ENCODE data around the gene LIPA.

The LIPA gene

GRCh38 chr10:89203237-89203636 lies 48.3 kb downstream of the LIPA start (continued):
- TF ChIP-seq ARNTL (CRISPR knock-in tag; IDR thresholded peaks at IDR 0.05; ENCODE audit: borderline replicate concordance, low read depth): no peak
- no peak for TF ChIP-seq SNAI2 (CRISPR knock-in tag; IDR thresholded peaks at IDR 0.05)
- TF ChIP-seq, protein P1, sequence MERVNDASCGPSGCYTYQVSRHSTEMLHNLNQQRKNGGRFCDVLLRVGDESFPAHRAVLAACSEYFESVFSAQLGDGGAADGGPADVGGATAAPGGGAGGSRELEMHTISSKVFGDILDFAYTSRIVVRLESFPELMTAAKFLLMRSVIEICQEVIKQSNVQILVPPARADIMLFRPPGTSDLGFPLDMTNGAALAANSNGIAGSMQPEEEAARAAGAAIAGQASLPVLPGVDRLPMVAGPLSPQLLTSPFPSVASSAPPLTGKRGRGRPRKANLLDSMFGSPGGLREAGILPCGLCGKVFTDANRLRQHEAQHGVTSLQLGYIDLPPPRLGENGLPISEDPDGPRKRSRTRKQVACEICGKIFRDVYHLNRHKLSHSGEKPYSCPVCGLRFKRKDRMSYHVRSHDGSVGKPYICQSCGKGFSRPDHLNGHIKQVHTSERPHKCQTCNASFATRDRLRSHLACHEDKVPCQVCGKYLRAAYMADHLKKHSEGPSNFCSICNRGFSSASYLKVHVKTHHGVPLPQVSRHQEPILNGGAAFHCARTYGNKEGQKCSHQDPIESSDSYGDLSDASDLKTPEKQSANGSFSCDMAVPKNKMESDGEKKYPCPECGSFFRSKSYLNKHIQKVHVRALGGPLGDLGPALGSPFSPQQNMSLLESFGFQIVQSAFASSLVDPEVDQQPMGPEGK (CRISPR knock-in tag; IDR thresholded peaks at IDR 0.05; ENCODE audit: borderline replicate concordance): no peak
- TF ChIP-seq, protein P2, sequence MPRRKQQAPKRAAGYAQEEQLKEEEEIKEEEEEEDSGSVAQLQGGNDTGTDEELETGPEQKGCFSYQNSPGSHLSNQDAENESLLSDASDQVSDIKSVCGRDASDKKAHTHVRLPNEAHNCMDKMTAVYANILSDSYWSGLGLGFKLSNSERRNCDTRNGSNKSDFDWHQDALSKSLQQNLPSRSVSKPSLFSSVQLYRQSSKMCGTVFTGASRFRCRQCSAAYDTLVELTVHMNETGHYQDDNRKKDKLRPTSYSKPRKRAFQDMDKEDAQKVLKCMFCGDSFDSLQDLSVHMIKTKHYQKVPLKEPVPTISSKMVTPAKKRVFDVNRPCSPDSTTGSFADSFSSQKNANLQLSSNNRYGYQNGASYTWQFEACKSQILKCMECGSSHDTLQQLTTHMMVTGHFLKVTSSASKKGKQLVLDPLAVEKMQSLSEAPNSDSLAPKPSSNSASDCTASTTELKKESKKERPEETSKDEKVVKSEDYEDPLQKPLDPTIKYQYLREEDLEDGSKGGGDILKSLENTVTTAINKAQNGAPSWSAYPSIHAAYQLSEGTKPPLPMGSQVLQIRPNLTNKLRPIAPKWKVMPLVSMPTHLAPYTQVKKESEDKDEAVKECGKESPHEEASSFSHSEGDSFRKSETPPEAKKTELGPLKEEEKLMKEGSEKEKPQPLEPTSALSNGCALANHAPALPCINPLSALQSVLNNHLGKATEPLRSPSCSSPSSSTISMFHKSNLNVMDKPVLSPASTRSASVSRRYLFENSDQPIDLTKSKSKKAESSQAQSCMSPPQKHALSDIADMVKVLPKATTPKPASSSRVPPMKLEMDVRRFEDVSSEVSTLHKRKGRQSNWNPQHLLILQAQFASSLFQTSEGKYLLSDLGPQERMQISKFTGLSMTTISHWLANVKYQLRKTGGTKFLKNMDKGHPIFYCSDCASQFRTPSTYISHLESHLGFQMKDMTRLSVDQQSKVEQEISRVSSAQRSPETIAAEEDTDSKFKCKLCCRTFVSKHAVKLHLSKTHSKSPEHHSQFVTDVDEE (CRISPR knock-in tag; IDR thresholded peaks at IDR 0.05): no peak
- no peak for TF ChIP-seq ZNF8 (CRISPR knock-in tag; IDR thresholded peaks at IDR 0.05)
- no peak for TF ChIP-seq TOX (CRISPR knock-in tag; IDR thresholded peaks at IDR 0.05; ENCODE audit: borderline replicate concordance)
- TF ChIP-seq ESRRG (CRISPR knock-in tag; IDR thresholded peaks at IDR 0.05): no peak
- TF ChIP-seq RARB (CRISPR knock-in tag; IDR thresholded peaks at IDR 0.05): no peak
- no peak for TF ChIP-seq ZC3H10 (CRISPR knock-in tag; IDR thresholded peaks at IDR 0.05)
- no peak for TF ChIP-seq OSR1 (CRISPR knock-in tag; IDR thresholded peaks at IDR 0.05)
- TF ChIP-seq PPARA (CRISPR knock-in tag; IDR thresholded peaks at IDR 0.05; ENCODE audit: borderline replicate concordance): no peak

DNA sequence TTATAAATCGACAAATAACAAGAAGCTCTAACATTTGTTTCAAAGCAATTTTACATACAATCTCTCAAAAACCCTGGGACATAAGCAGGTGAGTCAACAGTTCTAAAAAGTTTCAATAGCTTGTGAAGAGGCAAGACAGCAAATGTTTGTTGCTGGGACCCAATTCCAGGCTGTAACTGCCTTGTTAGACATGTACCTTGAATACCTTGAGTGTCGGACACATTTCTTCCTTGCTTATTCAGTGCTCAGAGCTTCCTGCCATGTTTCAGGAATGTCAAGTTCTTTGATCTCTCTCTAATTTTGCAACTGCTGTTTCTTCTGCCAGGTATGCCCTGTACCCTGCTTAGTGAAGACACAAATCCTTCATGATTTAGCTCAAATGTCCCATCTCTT lies 49.5 kb downstream of the LIPA start:
- TF ChIP-seq CSDC2 (CRISPR knock-in tag; IDR thresholded peaks at IDR 0.05): no peak
- no peak for TF ChIP-seq ZNF565 (CRISPR knock-in tag; conservative IDR thresholded peaks at IDR 0.05; ENCODE audit: low read depth)
- no peak for TF ChIP-seq TOX (CRISPR knock-in tag; IDR thresholded peaks at IDR 0.05; ENCODE audit: borderline replicate concordance)
- TF ChIP-seq TCF4 (CRISPR knock-in tag; IDR thresholded peaks at IDR 0.05; ENCODE audit: borderline replicate concordance): no peak
- no peak for TF ChIP-seq ESRRG (CRISPR knock-in tag; IDR thresholded peaks at IDR 0.05)
- TF ChIP-seq BACH2 (CRISPR knock-in tag; IDR thresholded peaks at IDR 0.05; ENCODE audit: borderline replicate concordance): no peak
- TF ChIP-seq ZNF8 (CRISPR knock-in tag; IDR thresholded peaks at IDR 0.05): no peak
- no peak for TF ChIP-seq ARNTL (CRISPR knock-in tag; IDR thresholded peaks at IDR 0.05; ENCODE audit: borderline replicate concordance, low read depth)
- TF ChIP-seq, protein P2 (CRISPR knock-in tag; IDR thresholded peaks at IDR 0.05): no peak
- no peak for TF ChIP-seq ISL1 (CRISPR knock-in tag; IDR thresholded peaks at IDR 0.05)
- no peak for TF ChIP-seq ZFP30 (CRISPR knock-in tag; IDR thresholded peaks at IDR 0.05)
- no peak for TF ChIP-seq GLIS3 (CRISPR knock-in tag; IDR thresholded peaks at IDR 0.05)
- TF ChIP-seq ZC3H10 (CRISPR knock-in tag; IDR thresholded peaks at IDR 0.05): no peak
- TF ChIP-seq, protein P3, sequence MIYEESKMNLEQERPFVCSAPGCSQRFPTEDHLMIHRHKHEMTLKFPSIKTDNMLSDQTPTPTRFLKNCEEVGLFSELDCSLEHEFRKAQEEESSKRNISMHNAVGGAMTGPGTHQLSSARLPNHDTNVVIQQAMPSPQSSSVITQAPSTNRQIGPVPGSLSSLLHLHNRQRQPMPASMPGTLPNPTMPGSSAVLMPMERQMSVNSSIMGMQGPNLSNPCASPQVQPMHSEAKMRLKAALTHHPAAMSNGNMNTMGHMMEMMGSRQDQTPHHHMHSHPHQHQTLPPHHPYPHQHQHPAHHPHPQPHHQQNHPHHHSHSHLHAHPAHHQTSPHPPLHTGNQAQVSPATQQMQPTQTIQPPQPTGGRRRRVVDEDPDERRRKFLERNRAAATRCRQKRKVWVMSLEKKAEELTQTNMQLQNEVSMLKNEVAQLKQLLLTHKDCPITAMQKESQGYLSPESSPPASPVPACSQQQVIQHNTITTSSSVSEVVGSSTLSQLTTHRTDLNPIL (CRISPR knock-in tag; IDR thresholded peaks at IDR 0.05; ENCODE audit: low read depth): no peak
- no peak for TF ChIP-seq PPARA (CRISPR knock-in tag; IDR thresholded peaks at IDR 0.05; ENCODE audit: borderline replicate concordance)
- TF ChIP-seq RARB (CRISPR knock-in tag; IDR thresholded peaks at IDR 0.05): no peak
- no peak for TF ChIP-seq SNAI2 (CRISPR knock-in tag; IDR thresholded peaks at IDR 0.05)
- no peak for ATAC-seq

- no peak for TF ChIP-seq TOX (CRISPR knock-in tag; IDR thresholded peaks at IDR 0.05; ENCODE audit: borderline replicate concordance)
- TF ChIP-seq ARNTL (CRISPR knock-in tag; IDR thresholded peaks at IDR 0.05; ENCODE audit: borderline replicate concordance, low read depth): no peak
- TF ChIP-seq ESRRG (CRISPR knock-in tag; IDR thresholded peaks at IDR 0.05): no peak
- TF ChIP-seq GLIS3 (CRISPR knock-in tag; IDR thresholded peaks at IDR 0.05): no peak
- no peak for TF ChIP-seq ISL1 (CRISPR knock-in tag; IDR thresholded peaks at IDR 0.05)
- no peak for TF ChIP-seq ZFP3 (CRISPR knock-in tag; IDR thresholded peaks at IDR 0.05)
- TF ChIP-seq PPARA (CRISPR knock-in tag; IDR thresholded peaks at IDR 0.05; ENCODE audit: borderline replicate concordance): no peak
- no peak for ATAC-seq
Measured at GRCh38 chr10:89201345-89202032, 50.1 kb downstream of the LIPA start.
